CD14-positive monocyte (primary cell): ENCODE results near the gene RAB3C. TPM values are rescaled to one million over a fixed set of nuclear protein-coding genes. Genes with fewer than 3 reads are reported as not detected.
A peak's percentile ranks its signal among the peaks of the same experiment; 100 is the strongest.

Source experiments
- DNase-seq, 3 donors: peaks; one replicate each; pipeline ENCODE4 v3.0.0-alpha.2; 2011 to 2022
- H2AFZ ChIP-seq: 2 replicates; pipeline ENCODE4 v1.6.0; 2012; ENCODE audit warnings: mild to moderate bottlenecking, low read depth, low read length, inconsistent platforms; ENCODE audit not compliant: insufficient read depth, poor library complexity, severe bottlenecking
- H3K27ac ChIP-seq, 2 donors: 1 replicate in 1 of 2; 2 replicates in 1 of 2; pipeline ENCODE4 v1.5.1; 2012 to 2013; ENCODE audit warnings: low read length in 2 of 2, control low read depth in 1 of 2, inconsistent platforms in 1 of 2, low read depth in 1 of 2, mild to moderate bottlenecking in 1 of 2
- H3K27me3 ChIP-seq, 2 donors: one replicate each; pipeline versions ENCODE4 v1.6.0 to v1.6.1; 2011 to 2013; ENCODE audit warnings: low read length in 2 of 2; ENCODE audit not compliant: control insufficient read depth in 2 of 2, insufficient read depth in 2 of 2
- H3K36me3 ChIP-seq, 2 donors: replicated peaks in 1 of 2; 1 replicate in 1 of 2; 2 replicates in 1 of 2; pipeline versions ENCODE4 v1.5.1 to v1.6.1; 2012 to 2013; ENCODE audit warnings: low read length in 2 of 2, control low read depth in 1 of 2, inconsistent platforms in 1 of 2, mild to moderate bottlenecking in 1 of 2; ENCODE audit not compliant: insufficient read depth in 2 of 2, control insufficient read depth in 1 of 2
- H3K4me1 ChIP-seq, 2 donors: 1 replicate in 1 of 2; 2 replicates in 1 of 2; pipeline versions ENCODE4 v1.5.1 to v1.6.1; 2012 to 2013; ENCODE audit warnings: low read length in 2 of 2, control low read depth in 1 of 2, inconsistent platforms in 1 of 2, mild to moderate bottlenecking in 1 of 2, moderate library complexity in 1 of 2; ENCODE audit not compliant: insufficient read depth in 2 of 2, control insufficient read depth in 1 of 2
- H3K4me2 ChIP-seq: replicated peaks from 2 replicates; pipeline ENCODE3; 2012; ENCODE audit warnings: low read length, moderate library complexity, mild to moderate bottlenecking; ENCODE audit not compliant: poor library complexity, severe bottlenecking; ENCODE audit errors: extremely low read depth
- H3K4me3 ChIP-seq, 3 experiments: fragments of 200-600 bp in 1 of 3; sonication (generic) in 1 of 3; replicated peaks in 1 of 3; 1 replicate in 2 of 3; 2 replicates in 1 of 3; pipeline ENCODE4 v1.5.1; 2011 to 2013; ENCODE audit warnings: low read length in 3 of 3, mild to moderate bottlenecking in 3 of 3, control low read depth in 2 of 3, low read depth in 2 of 3, inconsistent platforms in 1 of 3, moderate library complexity in 1 of 3
- H3K79me2 ChIP-seq: 2 replicates; pipeline ENCODE4 v1.6.0; 2012; ENCODE audit warnings: mild to moderate bottlenecking, control low read depth, inconsistent platforms, low read length, moderate library complexity; ENCODE audit not compliant: insufficient read depth
- H3K9ac ChIP-seq: 2 replicates; pipeline ENCODE4 v1.6.0; 2017; ENCODE audit warnings: low read length, mild to moderate bottlenecking; ENCODE audit not compliant: insufficient read depth, poor library complexity, severe bottlenecking
- H3K9me3 ChIP-seq, 2 donors: replicated peaks in 1 of 2; 1 replicate in 1 of 2; 2 replicates in 1 of 2; pipeline versions ENCODE4 v1.5.1 to v1.6.1; 2012 to 2013; ENCODE audit warnings: low read length in 2 of 2, control low read depth in 1 of 2; ENCODE audit not compliant: control insufficient read depth in 1 of 2, insufficient read depth in 1 of 2
- H4K20me1 ChIP-seq: 2 replicates; pipeline ENCODE4 v1.6.0; 2012; ENCODE audit warnings: mild to moderate bottlenecking, low read length, control low read depth, moderate library complexity; ENCODE audit not compliant: insufficient read depth
- H3K27ac Mint-ChIP-seq, 7 donors: one replicate each; pipeline ENCODE4 v1.8.0; 2020; ENCODE audit warnings: mild to moderate bottlenecking in 7 of 7, mixed read lengths in 7 of 7, moderate library complexity in 6 of 7, inconsistent platforms in 2 of 7
- H3K27me3 Mint-ChIP-seq, 3 donors: one replicate each; pipeline ENCODE4 v1.8.0; 2021 to 2022; ENCODE audit warnings: low read depth in 3 of 3, mild to moderate bottlenecking in 3 of 3, mixed read lengths in 3 of 3, moderate library complexity in 3 of 3, inconsistent platforms in 1 of 3
- H3K36me3 Mint-ChIP-seq, 2 donors: one replicate each; pipeline ENCODE4 v1.8.0; 2020; ENCODE audit warnings: mixed read lengths in 2 of 2, inconsistent platforms in 1 of 2, mild to moderate bottlenecking in 1 of 2
- H3K4me1 Mint-ChIP-seq: one replicate; pipeline ENCODE4 v1.8.0; 2020; ENCODE audit warnings: mild to moderate bottlenecking, mixed read lengths
- H3K4me3 Mint-ChIP-seq, 2 donors: one replicate each; pipeline ENCODE4 v1.8.0; 2020; ENCODE audit warnings: mild to moderate bottlenecking in 2 of 2, mixed read lengths in 2 of 2, moderate library complexity in 1 of 2
- H3K9me3 Mint-ChIP-seq, 7 donors: one replicate each; pipeline ENCODE4 v1.8.0; 2020 to 2022; ENCODE audit warnings: mixed read lengths in 7 of 7, mild to moderate bottlenecking in 6 of 7, moderate library complexity in 6 of 7, inconsistent platforms in 2 of 7
- CTCF ChIP-seq: fragments of 200-600 bp; IDR thresholded peaks from one replicate; pipeline ENCODE4 v1.8.0; 2022; ENCODE audit warnings: antibody characterized with exemption, mild to moderate bottlenecking
- WGBS: methylation state at CpG from one replicate; pipeline ENCODE4 v1.1.5; 2013; ENCODE audit warnings: missing lambda C conversion rate; ENCODE audit not compliant: insufficient coverage; 5-methylcytosine and 5-hydroxymethylcytosine counted together
- intact Hi-C, 2 donors: fragments of 100-400 bp; cut with micrococcal nuclease; formaldehyde crosslinking; loops; one replicate each; pipeline versions ENCODE4 v1.15.0 to v1.15.1; 2023
- polyA plus RNA-seq, 3 donors: library from polyadenylated mRNA; depleted of rRNA in 1 of 3; unstranded in 2 of 3; stranded (reverse) in 1 of 3; fragments of 300-500 nt in 2 of 3; fragments of >200 nt in 1 of 3; fragmentation: Illumina TruSeq in 2 of 3; gene quantifications; 1 replicate in 2 of 3; 2 replicates in 1 of 3; pipeline ENCODE4 v1.2.3, GENCODE V29; 2012 to 2021

The RAB3C gene
- polyA plus RNA-seq, 3 donors: under 0.01 to 0.81 TPM; not detected in 1

- Histone ChIP-seq H3K4me2 (no peak overlapping the region), H3K4me1 (peaks cover 18 to 22% of the 10 kb centered on the region in 2 donors), H3K4me3 (no peak overlapping the region), H4K20me1 (no peaks in the 10 kb centered on the region), H3K27me3 (no peaks in the 10 kb centered on the region), H3K36me3 (no peaks in the 10 kb centered on the region), H3K27ac (no peak overlapping the region), H3K79me2 (no peaks in the 10 kb centered on the region), H3K9me3 (no peaks in the 10 kb centered on the region), H2AFZ (no peak overlapping the region), H3K9ac (no peak overlapping the region)
- H3K4me1 Mint-ChIP-seq: peaks cover 22% of the 10 kb centered on the region
- peaks cover 0 to 2% (median 0%) of the 10 kb centered on the region in 3 donors for H3K27me3 Mint-ChIP-seq
- H3K27ac Mint-ChIP-seq: peak overlapping the region in 2 of 7 donors; percentile 5 to 17
- WGBS: 100% methylated on average over 3 of the region's 5 CpGs
- intact Hi-C loops: no loop called here
- DNase-seq: no peak
- TF ChIP-seq CTCF: no peak
- H3K4me3 Mint-ChIP-seq: no peak overlapping the region
- H3K36me3 Mint-ChIP-seq: no peaks in the 10 kb centered on the region
- peaks cover 0 to 2% (median 0%) of the 10 kb centered on the region in 7 donors for H3K9me3 Mint-ChIP-seq
These were observed 193.7 kb downstream of the RAB3C start for GRCh38 chr5:58776559-58776958.

DNA sequence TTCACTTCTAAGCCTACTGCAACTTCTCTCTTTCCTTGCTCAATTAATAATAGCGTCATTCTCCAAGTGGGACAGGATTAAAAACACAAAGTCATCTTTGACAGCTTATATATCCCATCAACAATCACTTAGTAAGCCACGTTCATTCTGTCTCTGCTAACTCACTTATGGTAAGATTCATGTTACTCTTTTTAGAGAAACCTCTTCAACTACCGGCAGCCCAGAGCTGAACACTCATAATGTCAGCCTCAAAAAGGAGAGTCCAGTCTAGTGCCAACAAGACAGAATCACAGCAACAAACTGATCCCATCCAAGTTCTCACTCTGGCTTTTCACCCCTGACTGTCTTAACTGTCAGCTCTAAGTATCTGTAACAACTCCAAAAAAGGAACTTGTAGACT lies 196.0 kb downstream of the RAB3C start:
- no peaks in the 10 kb centered on the region for H3K27me3 ChIP-seq
- peaks cover 18 to 22% of the 10 kb centered on the region in 2 donors for H3K4me1 ChIP-seq
- H3K27ac Mint-ChIP-seq: no peak overlapping the region
- no peaks in the 10 kb centered on the region for H4K20me1 ChIP-seq
- TF ChIP-seq CTCF: no peak
- intact Hi-C loops: no loop called here
- no peaks in the 10 kb centered on the region for H3K36me3 ChIP-seq
- H3K27ac ChIP-seq: no peak overlapping the region
- no peak overlapping the region for H3K4me3 ChIP-seq
- no peak overlapping the region for H3K4me2 ChIP-seq
- H3K4me1 Mint-ChIP-seq: peaks cover 22% of the 10 kb centered on the region
- no peaks in the 10 kb centered on the region for H3K9me3 ChIP-seq
- H3K4me3 Mint-ChIP-seq: no peak overlapping the region
- H2AFZ ChIP-seq: no peak overlapping the region
- no peaks in the 10 kb centered on the region for H3K79me2 ChIP-seq
- H3K27me3 Mint-ChIP-seq: no peaks in the 10 kb centered on the region
- no peak for DNase-seq
- H3K36me3 Mint-ChIP-seq: no peaks in the 10 kb centered on the region
- peaks cover 0 to under 1% (median 0%) of the 10 kb centered on the region in 7 donors for H3K9me3 Mint-ChIP-seq
- WGBS: 92% methylated on average over 2 of the region's 3 CpGs
- no peak overlapping the region for H3K9ac ChIP-seq
